Caco-2 (cell line): ENCODE results near the gene SOHLH1. TPM values are rescaled to one million over a fixed set of nuclear protein-coding genes. Genes with fewer than 3 reads are reported as not detected.

ENCODE experiments used
- Bru-seq: library from RNA; stranded (reverse); fragments of 400-500 nt; gene quantifications from one replicate; lab custom pipeline; 2021; lab: Mats Ljungman, UMichigan
- BruChase-seq, 2 experiments: library from RNA; stranded (reverse); fragments of 400-500 nt; gene quantifications; one replicate each; lab custom pipeline; 2021; lab: Mats Ljungman, UMichigan
- BruUV-seq: library from RNA; stranded (reverse); fragments of 400-500 nt; replicated peaks from 2 replicates; lab custom pipeline; 2021; lab: Mats Ljungman, UMichigan
- CTCF ChIA-PET: fragments of 300-600 bp; sonication (Branson Sonifier 250); formaldehyde crosslinking; loops from one replicate; lab custom pipeline; 2022; ENCODE audit warnings: antibody characterized with exemption; lab: Charles Lee
- POLR2A ChIA-PET: fragments of 300-600 bp; sonication (Branson Sonifier 250); formaldehyde crosslinking; loops from one replicate; lab custom pipeline; 2022; ENCODE audit warnings: antibody characterized with exemption; lab: Charles Lee
- DNase-seq, 2 experiments: peaks; one replicate each; pipeline versions ENCODE4 v3.0.0 to v3.0.0-alpha.2; 2020 to 2022
- H3K27me3 ChIP-seq: replicated peaks from 2 replicates; pipeline ENCODE4 v1.6.0; 2011; ENCODE audit warnings: low read length; ENCODE audit not compliant: control insufficient read depth, insufficient read depth
- H3K36me3 ChIP-seq: 2 replicates; pipeline ENCODE4 v1.5.1; 2011; ENCODE audit warnings: low read length; ENCODE audit not compliant: control insufficient read depth, insufficient read depth
- H3K4me1 ChIP-seq: fragments of 250-450 bp; sonication (Bioruptor Pico); 2 replicates; pipeline ENCODE4 v1.5.1; 2020; ENCODE audit warnings: mild to moderate bottlenecking
- H3K4me3 ChIP-seq: 2 replicates; pipeline ENCODE4 v1.5.1; 2011; ENCODE audit warnings: low read depth, mild to moderate bottlenecking, control low read depth, low read length
- H3K9me3 ChIP-seq: fragments of 250-450 bp; sonication (Bioruptor Pico); 2 replicates; pipeline ENCODE4 v1.5.1; 2020; ENCODE audit warnings: mild to moderate bottlenecking, moderate library complexity
- H3K27ac Mint-ChIP-seq: one replicate; pipeline ENCODE4 v1.8.0; 2022; ENCODE audit warnings: mixed read lengths; ENCODE audit not compliant: unreplicated experiment
- H3K27me3 Mint-ChIP-seq: one replicate; pipeline ENCODE4 v1.8.0; 2022; ENCODE audit warnings: mixed read lengths; ENCODE audit not compliant: insufficient read depth, unreplicated experiment
- H3K36me3 Mint-ChIP-seq: one replicate; pipeline ENCODE4 v1.8.0; 2022; ENCODE audit warnings: mild to moderate bottlenecking, mixed read lengths; ENCODE audit not compliant: insufficient read depth, unreplicated experiment
- H3K4me1 Mint-ChIP-seq: one replicate; pipeline ENCODE4 v1.8.0; 2022; ENCODE audit warnings: low read depth, mixed read lengths; ENCODE audit not compliant: unreplicated experiment
- H3K4me3 Mint-ChIP-seq: one replicate; pipeline ENCODE4 v1.8.0; 2022; ENCODE audit warnings: mild to moderate bottlenecking, moderate library complexity, mixed read lengths; ENCODE audit not compliant: unreplicated experiment
- H3K9me3 Mint-ChIP-seq: one replicate; pipeline ENCODE4 v1.8.0; 2022; ENCODE audit warnings: mixed read lengths; ENCODE audit not compliant: unreplicated experiment
- intact Hi-C: fragments of 100-400 bp; cut with micrococcal nuclease; formaldehyde crosslinking; loops from one replicate; pipeline ENCODE4 v1.10.0; 2022; ENCODE audit not compliant: unreplicated experiment
- long read RNA-seq: library from polyadenylated mRNA; stranded (forward); transcript quantifications from one replicate; pipeline ENCODE4 v2.0.0, GENCODE V29; 2022
- total RNA-seq: library from RNA; stranded (reverse); gene quantifications from 2 replicates; pipeline ENCODE4 v1.2.3, GENCODE V29; 2022
- TF ChIP-seq, protein P1 (sequence below), 2 experiments: fragments of 200-600 bp in 1 of 2; IDR thresholded peaks; 1 replicate in 1 of 2; 2 replicates in 1 of 2; pipeline versions ENCODE4 v1.5.1 to v1.8.0; 2011 to 2022; ENCODE audit warnings: antibody characterized with exemption in 1 of 2, control low read depth in 1 of 2, inconsistent platforms in 1 of 2, low read depth in 1 of 2, low read length in 1 of 2, mild to moderate bottlenecking in 1 of 2, moderate library complexity in 1 of 2; ENCODE audit not compliant: insufficient read depth in 1 of 2, severe bottlenecking in 1 of 2, unreplicated experiment in 1 of 2

Gene SOHLH1
- total RNA-seq (42.6 and 44.9 TPM in 2 replicates), Bru-seq, nascent RNA (percentile 63 among the genes with signal in this experiment), BruChase-seq, experiment 1, labeled RNA remaining after a 2-hour chase (percentile 76 among the genes with signal in this experiment), BruChase-seq, experiment 2, labeled RNA remaining after a 6-hour chase (percentile 85 among the genes with signal in this experiment)
- long read RNA-seq, transcript SOHLH1-202 (8 exons, 1,411 nt): major isoform, 74 of 168 reads
- long read RNA-seq, partial matches to known transcripts: 15 of 168 reads
- long read RNA-seq, other reads (novel, unspliced or antisense): 76 of 168 reads

GRCh38 chr9:135699440-135699839 is at the start of gene SOHLH1:
SOHLH1 (minus strand) TSS chr9:135699481; CDS start chr9:135699467, 14 bp downstream.
- peak within 1 kb of the TSS; percentile 67 for H3K4me3 ChIP-seq
- H3K36me3 ChIP-seq: peaks cover 4% of the 10 kb centered on the region

DNA sequence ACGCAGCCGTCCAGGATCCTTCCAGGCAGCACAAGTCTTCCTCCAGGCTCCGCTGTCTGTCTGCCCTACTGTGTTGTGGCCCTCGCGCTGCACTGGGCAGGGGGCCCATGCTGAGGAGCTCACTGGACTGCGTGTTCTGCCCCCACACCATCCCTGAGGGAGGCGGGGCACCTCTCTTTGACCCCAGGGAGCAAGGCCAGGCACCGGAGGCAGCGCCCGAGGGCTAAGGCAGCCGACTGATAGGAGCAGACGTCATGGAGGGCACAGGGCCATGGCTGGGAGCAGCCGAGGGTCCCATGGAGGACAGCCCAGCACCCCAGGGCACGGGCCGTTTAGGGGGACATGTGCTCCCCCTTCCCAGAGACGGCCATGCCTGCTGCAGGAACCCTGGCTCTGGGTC is 49.4 kb upstream of the SOHLH1 start:
- H3K27ac Mint-ChIP-seq: no peak overlapping the region
- intact Hi-C loops: no loop called here

More at GRCh38 chr9:135699440-135699839, at the start of gene SOHLH1:
- Mint-ChIP-seq H3K27ac (peak within 1 kb of the TSS; percentile 69), H3K9me3 (no peaks in the 10 kb centered on the region), H3K4me1 (no peaks in the 10 kb centered on the region), H3K27me3 (no peaks in the 10 kb centered on the region), H3K36me3 (peaks cover 4% of the 10 kb centered on the region), H3K4me3 (peak within 1 kb of the TSS; percentile 77)
- Histone ChIP-seq H3K4me1 (peaks cover 17% of the 10 kb centered on the region), H3K27me3 (no peaks in the 10 kb centered on the region), H3K9me3 (no peaks in the 10 kb centered on the region)
- TF ChIP-seq, protein P1, sequence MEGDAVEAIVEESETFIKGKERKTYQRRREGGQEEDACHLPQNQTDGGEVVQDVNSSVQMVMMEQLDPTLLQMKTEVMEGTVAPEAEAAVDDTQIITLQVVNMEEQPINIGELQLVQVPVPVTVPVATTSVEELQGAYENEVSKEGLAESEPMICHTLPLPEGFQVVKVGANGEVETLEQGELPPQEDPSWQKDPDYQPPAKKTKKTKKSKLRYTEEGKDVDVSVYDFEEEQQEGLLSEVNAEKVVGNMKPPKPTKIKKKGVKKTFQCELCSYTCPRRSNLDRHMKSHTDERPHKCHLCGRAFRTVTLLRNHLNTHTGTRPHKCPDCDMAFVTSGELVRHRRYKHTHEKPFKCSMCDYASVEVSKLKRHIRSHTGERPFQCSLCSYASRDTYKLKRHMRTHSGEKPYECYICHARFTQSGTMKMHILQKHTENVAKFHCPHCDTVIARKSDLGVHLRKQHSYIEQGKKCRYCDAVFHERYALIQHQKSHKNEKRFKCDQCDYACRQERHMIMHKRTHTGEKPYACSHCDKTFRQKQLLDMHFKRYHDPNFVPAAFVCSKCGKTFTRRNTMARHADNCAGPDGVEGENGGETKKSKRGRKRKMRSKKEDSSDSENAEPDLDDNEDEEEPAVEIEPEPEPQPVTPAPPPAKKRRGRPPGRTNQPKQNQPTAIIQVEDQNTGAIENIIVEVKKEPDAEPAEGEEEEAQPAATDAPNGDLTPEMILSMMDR (IDR thresholded peaks at IDR 0.05; ENCODE audit: insufficient read depth in 1 of 2, low read depth in 1 of 2, low read length in 1 of 2, severe bottlenecking in 1 of 2, unreplicated experiment in 1 of 2): no peak
- CTCF ChIA-PET: no interaction called here
- POLR2A ChIA-PET: no interaction called here
- peak; percentile 83 to 84 for DNase-seq
- intact Hi-C loops: no loop called here
- no TSS peak for BruUV-seq

DNA sequence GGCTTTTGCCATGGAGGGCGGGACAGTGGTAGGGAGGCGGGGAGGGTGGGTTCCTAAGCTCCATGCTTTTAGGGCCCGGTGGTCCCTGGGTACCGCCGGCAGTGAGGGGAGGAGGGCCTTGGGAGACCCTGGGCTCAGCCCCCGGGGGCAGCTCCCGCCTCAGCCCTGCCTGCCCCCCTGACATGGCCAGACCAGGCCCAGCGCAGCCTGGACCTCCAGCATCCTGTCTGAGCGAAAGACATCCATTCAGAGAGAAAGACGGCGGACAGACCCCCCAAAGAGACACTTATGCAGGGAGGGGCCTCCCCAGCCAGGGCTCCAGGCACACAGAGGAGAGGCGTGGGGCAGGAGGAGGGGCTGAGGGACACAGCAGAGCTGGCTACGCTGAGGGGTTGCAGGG is 48.0 kb upstream of the SOHLH1 start:
- no peak overlapping the region for H3K4me3 Mint-ChIP-seq
- POLR2A ChIA-PET: no interaction called here
- no TSS peak for BruUV-seq
- DNase-seq: no peak
- no peaks in the 10 kb centered on the region for H3K36me3 Mint-ChIP-seq
- no peaks in the 10 kb centered on the region for H3K9me3 ChIP-seq
- H3K4me1 Mint-ChIP-seq: no peaks in the 10 kb centered on the region
- no peaks in the 10 kb centered on the region for H3K9me3 Mint-ChIP-seq
- H3K4me3 ChIP-seq: no peak overlapping the region
- H3K36me3 ChIP-seq: no peaks in the 10 kb centered on the region
- H3K27me3 Mint-ChIP-seq: peaks cover 15% of the 10 kb centered on the region
- CTCF ChIA-PET: no interaction called here
- H3K27ac Mint-ChIP-seq: no peak overlapping the region
- no peaks in the 10 kb centered on the region for H3K4me1 ChIP-seq
- TF ChIP-seq, protein P1 (IDR thresholded peaks at IDR 0.05; ENCODE audit: insufficient read depth in 1 of 2, low read depth in 1 of 2, low read length in 1 of 2, severe bottlenecking in 1 of 2, unreplicated experiment in 1 of 2): no peak
- no peaks in the 10 kb centered on the region; the same call in 1 of the 2 replicates for H3K27me3 ChIP-seq
- intact Hi-C loops: no loop called here

More for the DNA sequence above, 49.4 kb upstream of the SOHLH1 start:
- ChIA-PET CTCF (no interaction called here), POLR2A (no interaction called here)
- no TSS peak for BruUV-seq
- Mint-ChIP-seq H3K9me3 (no peaks in the 10 kb centered on the region), H3K36me3 (no peaks in the 10 kb centered on the region), H3K4me1 (no peaks in the 10 kb centered on the region), H3K4me3 (no peak overlapping the region), H3K27me3 (peaks cover 17% of the 10 kb centered on the region)
- no peaks in the 10 kb centered on the region for H3K9me3 ChIP-seq
- no peak for DNase-seq
- no peaks in the 10 kb centered on the region for H3K4me1 ChIP-seq
- no peaks in the 10 kb centered on the region for H3K36me3 ChIP-seq
- H3K27me3 ChIP-seq: no peaks in the 10 kb centered on the region; the same call in 1 of the 2 replicates
- no peak overlapping the region for H3K4me3 ChIP-seq
- TF ChIP-seq, protein P1 (IDR thresholded peaks at IDR 0.05; ENCODE audit: insufficient read depth in 1 of 2, low read depth in 1 of 2, low read length in 1 of 2, severe bottlenecking in 1 of 2, unreplicated experiment in 1 of 2): no peak
